K562 (cell line): ENCODE results near the gene MMAB. TPM values are rescaled to one million over a fixed set of nuclear protein-coding genes. Genes with fewer than 3 reads are reported as not detected.
A peak's percentile ranks its signal among the peaks of the same experiment; 100 is the strongest.

Experiments used
- ATAC-seq: fragments of 200-7000 bp; cut with Tn5 transposase; 3 replicates; pipeline ENCODE4 v1.9.1; 2020; ENCODE audit warnings: moderate library complexity
- BruUV-seq: library from RNA; stranded (reverse); fragments of 400-500 nt; replicated peaks from 2 replicates; lab custom pipeline; 2021; lab: Mats Ljungman, UMichigan
- CTCF ChIA-PET: fragments of 300-600 bp; formaldehyde crosslinking; extraction: SDS; loops from one replicate; lab custom pipeline; 2021; ENCODE audit warnings: low intra/inter-chr PET ratio; lab: Yijun Ruan, JAX
- POLR2A ChIA-PET: fragments of 300-600, 350-650 bp; sonication (Branson Sonifier 250); formaldehyde crosslinking; extraction: SDS; loops from one replicate; lab custom pipeline; 2021; ENCODE audit warnings: antibody characterized with exemption, inconsistent platforms; lab: Yijun Ruan, JAX
- DNase-seq, 4 experiments: peaks; one replicate each; pipeline versions ENCODE4 v3.0.0 to v3.0.0-alpha.2; 2011 to 2018; ENCODE audit warnings: low spot score in 3 of 4, mixed read lengths in 3 of 4; ENCODE audit errors: extremely low read depth in 1 of 4
- FAIRE-seq: peaks from 2 replicates; lab custom pipeline; 2011; peaks lifted over from hg19 to GRCh38; lab: Jason Lieb, UNC
- H2AFZ ChIP-seq: 2 replicates; pipeline ENCODE4 v1.6.0; 2011; ENCODE audit warnings: low read depth, low read length, control low read depth, inconsistent platforms
- H3K27ac ChIP-seq: fragments of 200-600 bp; 3 replicates; pipeline ENCODE4 v1.8.0; 2011; ENCODE audit warnings: low read depth, mild to moderate bottlenecking, control low read depth, inconsistent platforms, low read length, moderate library complexity, mixed read lengths; ENCODE audit errors: extremely low read depth
- H3K27me3 ChIP-seq, 2 experiments: fragments of 300-600 bp in 1 of 2; 2 replicates in 1 of 2; 3 replicates in 1 of 2; pipeline versions ENCODE4 v1.6.0 to v1.8.0; 2011; ENCODE audit warnings: inconsistent platforms in 2 of 2, low read length in 2 of 2, mild to moderate bottlenecking in 1 of 2, mixed read lengths in 1 of 2, moderate library complexity in 1 of 2; ENCODE audit not compliant: control insufficient read depth in 2 of 2, insufficient read depth in 2 of 2
- H3K36me3 ChIP-seq: fragments of 300-600 bp; 3 replicates; pipeline ENCODE4 v1.8.0; 2011; ENCODE audit warnings: mild to moderate bottlenecking, low read length, inconsistent platforms; ENCODE audit not compliant: control insufficient read depth, insufficient read depth
- H3K4me1 ChIP-seq, 2 experiments: fragments of 200-600 bp in 1 of 2; replicated peaks in 1 of 2; 2 replicates in 1 of 2; 3 replicates in 1 of 2; pipeline versions ENCODE4 v1.5.1 to v1.8.0; 2011; ENCODE audit warnings: inconsistent platforms in 2 of 2, low read length in 2 of 2, mild to moderate bottlenecking in 1 of 2, mixed read lengths in 1 of 2, moderate library complexity in 1 of 2; ENCODE audit not compliant: control insufficient read depth in 2 of 2, insufficient read depth in 2 of 2
- H3K4me2 ChIP-seq: 2 replicates; pipeline ENCODE4 v1.6.1; 2011; ENCODE audit warnings: low read length, control low read depth, inconsistent platforms, mixed read lengths; ENCODE audit not compliant: insufficient read depth
- H3K4me3 ChIP-seq: fragments of 200-600 bp; sonication (generic), shearing (Covaris generic); 2 replicates; pipeline ENCODE4 v1.5.1; 2016; ENCODE audit warnings: control low read depth, inconsistent platforms
- H3K79me2 ChIP-seq: fragments of 200-600 bp; 3 replicates; pipeline ENCODE4 v1.8.0; 2011; ENCODE audit warnings: low read length, inconsistent platforms; ENCODE audit not compliant: control insufficient read depth, insufficient read depth
- H3K9ac ChIP-seq, 2 experiments: 2 replicates each; pipeline versions ENCODE4 v1.6.0 to v1.6.1; 2011; ENCODE audit warnings: low read depth in 2 of 2, low read length in 2 of 2, control low read depth in 1 of 2, inconsistent platforms in 1 of 2, mild to moderate bottlenecking in 1 of 2, mixed read lengths in 1 of 2; ENCODE audit not compliant: insufficient read depth in 1 of 2
- H3K9me1 ChIP-seq: one replicate; pipeline ENCODE4 v1.6.0; 2011; ENCODE audit warnings: inconsistent platforms, mild to moderate bottlenecking, low read length, moderate library complexity; ENCODE audit not compliant: control insufficient read depth, insufficient read depth
- H3K9me3 ChIP-seq: replicated peaks from 2 replicates; pipeline ENCODE4 v1.5.1; 2011; ENCODE audit warnings: low read depth, low read length, inconsistent platforms; ENCODE audit not compliant: control insufficient read depth, insufficient read depth
- H4K20me1 ChIP-seq: replicated peaks from 2 replicates; pipeline ENCODE4 v1.6.1; 2011; ENCODE audit warnings: low read length, inconsistent platforms, mixed read lengths; ENCODE audit not compliant: control insufficient read depth, insufficient read depth
- CSDE1 ChIP-seq, 2 experiments: fragments of 450-650 bp; IDR thresholded peaks; 2 replicates each; pipeline ENCODE4 v1.6.1; 2016; ENCODE audit warnings: mild to moderate bottlenecking in 1 of 2
- NELFE ChIP-seq: IDR thresholded peaks from 2 replicates; pipeline ENCODE4 v1.6.1; 2011; ENCODE audit warnings: mild to moderate bottlenecking; ENCODE audit not compliant: insufficient read depth, insufficient read length
- POLR2G ChIP-seq: fragments of 200-400 bp; formaldehyde crosslinking; IDR thresholded peaks from 2 replicates; pipeline ENCODE4 v1.6.1; 2017; ENCODE audit warnings: low read depth, mild to moderate bottlenecking, antibody characterized with exemption, low read length, moderate library complexity
- RBFOX2 ChIP-seq: fragments of 200-400 bp; formaldehyde crosslinking; IDR thresholded peaks from 2 replicates; pipeline ENCODE4 v1.6.1; 2017; ENCODE audit warnings: low read depth, mild to moderate bottlenecking, low read length, moderate library complexity
- ZNF583 ChIP-seq: fragments of 250-450 bp; sonication (Bioruptor Pico); IDR thresholded peaks from 2 replicates; pipeline ENCODE4 v1.4.0; 2020
- WGBS: fragments of 100-300 bp; shearing (Covaris generic); methylation state at CpG from one replicate; pipeline ENCODE4 v1.1.6; 2016; ENCODE audit warnings: low coverage, mixed read lengths; ENCODE audit not compliant: insufficient coverage; ENCODE audit errors: missing lambda C conversion rate; 5-methylcytosine and 5-hydroxymethylcytosine counted together
- in situ Hi-C: fragments of 300-500 bp; cut with MboI; formaldehyde crosslinking; loops from 4 replicates; pipeline ENCODE4 v1.15.0; 2018; ENCODE audit warnings: inconsistent platforms, mixed read lengths
- intact Hi-C: fragments of 100-400 bp; cut with micrococcal nuclease; formaldehyde crosslinking; loops from 2 replicates; pipeline ENCODE4 v1.14.2; 2022
- polyA plus RNA-seq, 8 experiments: library from polyadenylated mRNA; depleted of rRNA in 4 of 8; stranded (reverse) in 5 of 8; unstranded in 3 of 8; fragments of >200 nt; fragmentation: Nextera tagmentation in 2 of 8; fragmentation: Illumina TruSeq in 1 of 8; extraction: Ambion mirVana in 2 of 8; extraction: Trizol in 1 of 8; gene quantifications; 2 replicates each; pipeline versions ENCODE4 v1.2.1 to v1.2.3, GENCODE V29; 2011 to 2014; ENCODE audit warnings: inconsistent platforms in 1 of 8, missing spikeins in 1 of 8
- total RNA-seq, 7 experiments: library from RNA; depleted of rRNA in 6 of 7; stranded (reverse); fragments of >200 nt in 6 of 7; fragmentation: Illumina TruSeq in 2 of 7; extraction: Trizol in 2 of 7; gene quantifications; 2 replicates each; pipeline versions ENCODE4 v1.2.1 to v1.2.3, GENCODE V29; 2011 to 2021; ENCODE audit warnings: low replicate concordance in 1 of 7

The MMAB gene
- total and polyA plus RNA-seq, 9 of the 15 experiments (the other 6 are each of a cell fraction or from before 2014, with no cell fraction given) = 9.5 to 76.1 (median 46.2) TPM

- H3K9ac ChIP-seq = peak overlapping the region in 1 of 2 experiments; percentile 58; a peak in 1 of 4 replicates
- H3K36me3 ChIP-seq = peaks cover 30% of the 10 kb centered on the region; the same call in 2 of the 3 replicates
- no peaks in the 10 kb centered on the region for H4K20me1 ChIP-seq
- peaks cover 3% of the 10 kb centered on the region for H3K9me1 ChIP-seq
- ATAC-seq (no peak), DNase-seq (no peak), FAIRE-seq (no peak)
- TF ChIP-seq POLR2G = peak; percentile 22; the same call in 1 of the 2 replicates
- TF ChIP-seq NELFE = no peak
- H3K27ac ChIP-seq = no peak overlapping the region
- in situ Hi-C loops (no loop called here), intact Hi-C loops (no loop called here)
- 89% methylated on average over 14 of the region's 30 CpGs for WGBS
- no peak overlapping the region for H2AFZ ChIP-seq
- no peaks in the 10 kb centered on the region; a peak in 1 of 5 replicates for H3K27me3 ChIP-seq
- no peaks in the 10 kb centered on the region for H3K79me2 ChIP-seq
- ChIA-PET CTCF (no interaction called here), POLR2A (interaction anchor here (1.1 to 1.2 kb wide), 2 partner anchors 11 to 38 kb away, joined by 3 to 4 read pairs; no protein-coding TSS in a partner anchor)
- H3K9me3 ChIP-seq = no peaks in the 10 kb centered on the region
- BruUV-seq = no TSS peak
- no peak overlapping the region for H3K4me3 ChIP-seq
- peaks cover 0 to 5% of the 10 kb centered on the region in 2 experiments; a peak in 2 of 5 replicates for H3K4me1 ChIP-seq
- no peak overlapping the region for H3K4me2 ChIP-seq
These were observed 12.2 kb downstream of the MMAB start for GRCh38 chr12:109560867-109561710.

- no TSS peak for BruUV-seq
- CTCF ChIA-PET = no interaction called here
- H3K4me3 ChIP-seq = no peak overlapping the region
- intact Hi-C loops (no loop called here), in situ Hi-C loops (no loop called here)
- no peak for ATAC-seq
- POLR2A ChIA-PET = interaction anchor here (1.0 to 1.7 kb wide), 6 partner anchors 8 to 39 kb away, joined by 3 to 6 read pairs (median 4); partner anchors contain the start of genes MMAB and MVK
- H4K20me1 ChIP-seq = no peaks in the 10 kb centered on the region
- H3K79me2 ChIP-seq = no peaks in the 10 kb centered on the region
- no peak for DNase-seq
- peaks cover 3% of the 10 kb centered on the region for H3K9me1 ChIP-seq
- no peaks in the 10 kb centered on the region for H3K9me3 ChIP-seq
- WGBS = 87% methylated on average over 10 of the region's 10 CpGs
- H3K27me3 ChIP-seq = peaks cover 2 to 9% of the 10 kb centered on the region in 2 experiments; a peak in 2 of 5 replicates
- TF ChIP-seq CSDE1 (IDR thresholded peaks at IDR 0.05) (no peak), POLR2G (peak; percentile 40; the same call in 1 of the 2 replicates), RBFOX2 (0 out of 2 replicates have a peak, but pooled peaks have one; percentile 24), ZNF583 (no peak)
- H3K36me3 ChIP-seq = peaks cover 20% of the 10 kb centered on the region; the same call in 2 of the 3 replicates
- no peak for FAIRE-seq
- H3K4me2 ChIP-seq = no peak overlapping the region
- no peak overlapping the region for H2AFZ ChIP-seq
- no peak overlapping the region for H3K9ac ChIP-seq
- no peak overlapping the region for H3K27ac ChIP-seq
- peaks cover 0 to 5% of the 10 kb centered on the region in 2 experiments; a peak in 2 of 5 replicates for H3K4me1 ChIP-seq
These were observed 13.7 kb downstream of the MMAB start for GRCh38 chr12:109559601-109560000.
